ENCODE data around the gene PKDREJ.
"Not testable (repeated sequence)": the region's sequence is repeated elsewhere in the genome, so short reads cannot be mapped to it uniquely, and the experiment has no call there.

The PKDREJ gene, protein sequence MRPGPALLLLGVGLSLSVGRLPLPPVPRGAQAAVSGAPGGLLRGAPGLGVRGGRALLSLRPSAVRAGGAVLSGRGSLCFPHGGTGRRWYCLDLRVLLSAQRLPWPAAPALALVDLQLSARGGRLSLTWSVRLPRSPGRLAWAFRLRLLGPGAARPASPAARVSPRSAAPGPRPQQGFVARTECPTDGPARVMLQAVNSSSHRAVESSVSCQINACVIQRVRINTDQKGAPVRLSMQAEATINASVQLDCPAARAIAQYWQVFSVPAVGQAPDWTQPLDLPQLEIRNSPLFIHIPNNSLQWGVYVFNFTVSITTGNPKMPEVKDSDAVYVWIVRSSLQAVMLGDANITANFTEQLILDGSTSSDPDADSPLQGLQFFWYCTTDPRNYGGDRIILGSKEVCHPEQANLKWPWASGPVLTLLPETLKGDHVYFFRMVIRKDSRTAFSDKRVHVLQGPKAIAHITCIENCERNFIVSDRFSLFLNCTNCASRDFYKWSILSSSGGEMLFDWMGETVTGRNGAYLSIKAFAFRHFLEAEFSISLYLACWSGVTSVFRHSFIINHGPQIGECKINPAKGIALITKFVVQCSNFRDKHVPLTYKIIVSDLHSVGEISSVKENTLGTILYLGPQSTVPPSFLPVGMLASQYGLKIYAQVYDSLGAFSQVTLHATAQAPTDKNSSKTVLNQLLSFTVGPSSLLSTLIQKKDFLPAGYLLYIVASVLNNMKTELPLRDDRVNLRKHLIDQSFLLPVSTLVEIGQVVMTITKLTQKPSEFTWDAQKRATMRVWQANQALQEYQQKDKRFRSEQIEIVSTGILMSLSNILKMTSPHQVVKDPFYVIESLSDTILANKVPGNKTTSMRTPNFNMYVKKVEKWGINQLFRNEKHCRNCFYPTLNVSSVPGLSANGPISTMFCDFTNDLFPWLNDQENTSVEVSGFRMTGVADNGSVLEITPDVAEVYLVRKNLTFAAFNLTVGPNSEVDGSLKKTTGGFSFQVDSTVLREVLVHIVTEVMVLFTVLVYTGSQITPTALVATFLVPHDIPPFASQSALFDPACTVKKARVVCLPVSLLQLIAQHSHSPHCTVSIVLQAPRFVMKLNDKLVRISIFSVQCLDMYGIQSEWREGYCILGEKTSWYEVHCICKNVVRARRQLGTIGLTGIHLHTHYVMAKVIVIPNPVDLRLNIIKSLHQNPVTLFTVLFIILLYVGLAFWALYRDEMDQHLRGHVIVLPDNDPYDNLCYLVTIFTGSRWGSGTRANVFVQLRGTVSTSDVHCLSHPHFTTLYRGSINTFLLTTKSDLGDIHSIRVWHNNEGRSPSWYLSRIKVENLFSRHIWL (N-terminal part only)

GRCh38 chr22:46263216-46263590 lies at the start of gene PKDREJ:
PKDREJ (minus strand) TSS chr22:46263343; CDS start chr22:46263322, 21 bp downstream.
- no peak for DNase-seq (ENCODE audit: low read depth)

- DNase-seq (ENCODE audit: low read depth), result not testable (repeated sequence)
Measured at GRCh38 chr22:46312848-46313247, 49.7 kb upstream of the PKDREJ start.

GRCh38 chr22:46312056-46312455 lies 48.9 kb upstream of the PKDREJ start:
- DNase-seq (ENCODE audit: low read depth), result no peak

DNA sequence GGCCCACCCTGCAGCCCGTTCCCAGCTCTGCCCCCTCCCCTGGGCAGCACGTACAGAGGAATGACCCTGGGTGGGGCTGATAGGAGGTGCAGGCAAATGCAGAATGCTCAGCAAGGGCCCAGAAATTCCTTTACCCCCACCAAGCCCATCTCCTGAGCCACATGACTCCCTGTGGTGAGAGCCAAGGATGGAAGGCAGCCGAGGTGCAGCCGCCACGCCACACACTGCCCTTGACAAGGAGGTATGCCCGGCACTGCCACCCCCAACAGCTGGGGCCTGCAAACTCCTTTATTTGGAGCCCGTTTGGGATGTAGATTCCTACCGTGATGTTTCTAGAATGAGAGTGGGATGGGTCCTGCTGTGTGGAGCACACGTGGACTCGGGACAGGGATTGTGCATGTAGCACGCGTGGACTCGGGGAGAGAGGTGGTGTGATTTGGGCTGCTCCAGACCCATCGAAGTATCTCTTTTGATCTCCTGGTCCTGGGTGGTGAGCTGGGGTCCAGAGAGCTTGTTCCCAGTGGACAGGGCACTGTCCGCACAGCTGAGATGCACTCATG lies 46.5 kb upstream of the PKDREJ start:
- DNase-seq (ENCODE audit: low read depth), result no peak

GRCh38 chr22:46308283-46308988 lies 45.3 kb upstream of the PKDREJ start:
- DNase-seq (ENCODE audit: low read depth), result no peak

- DNase-seq (ENCODE audit: low read depth), result peak; percentile 44
Measured at GRCh38 chr22:46303347-46303965, 40.3 kb upstream of the PKDREJ start.

- DNase-seq (ENCODE audit: low read depth), result no peak
Measured at GRCh38 chr22:46300491-46300890, 37.3 kb upstream of the PKDREJ start.

DNA sequence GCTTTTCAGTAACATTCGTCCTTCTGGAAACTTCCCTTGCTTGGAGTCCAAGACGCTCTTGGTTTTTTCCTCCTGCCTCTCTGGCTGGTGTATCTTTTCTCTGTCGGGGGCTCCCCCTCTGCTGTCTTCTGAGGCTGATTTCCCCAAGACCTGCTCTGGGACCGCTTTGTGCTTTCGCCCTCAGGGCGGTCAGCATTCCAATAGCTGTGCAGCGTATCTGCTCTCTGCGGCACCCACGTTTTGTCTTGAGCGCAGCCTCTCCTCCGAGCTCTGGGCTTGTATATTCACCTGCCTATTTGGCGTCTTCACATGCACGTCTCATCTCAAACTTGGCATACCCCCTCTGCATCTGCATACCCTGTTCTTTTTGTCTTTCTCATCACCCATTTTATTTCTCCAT lies 36.0 kb upstream of the PKDREJ start:
- DNase-seq (ENCODE audit: low read depth), result no peak

DNA sequence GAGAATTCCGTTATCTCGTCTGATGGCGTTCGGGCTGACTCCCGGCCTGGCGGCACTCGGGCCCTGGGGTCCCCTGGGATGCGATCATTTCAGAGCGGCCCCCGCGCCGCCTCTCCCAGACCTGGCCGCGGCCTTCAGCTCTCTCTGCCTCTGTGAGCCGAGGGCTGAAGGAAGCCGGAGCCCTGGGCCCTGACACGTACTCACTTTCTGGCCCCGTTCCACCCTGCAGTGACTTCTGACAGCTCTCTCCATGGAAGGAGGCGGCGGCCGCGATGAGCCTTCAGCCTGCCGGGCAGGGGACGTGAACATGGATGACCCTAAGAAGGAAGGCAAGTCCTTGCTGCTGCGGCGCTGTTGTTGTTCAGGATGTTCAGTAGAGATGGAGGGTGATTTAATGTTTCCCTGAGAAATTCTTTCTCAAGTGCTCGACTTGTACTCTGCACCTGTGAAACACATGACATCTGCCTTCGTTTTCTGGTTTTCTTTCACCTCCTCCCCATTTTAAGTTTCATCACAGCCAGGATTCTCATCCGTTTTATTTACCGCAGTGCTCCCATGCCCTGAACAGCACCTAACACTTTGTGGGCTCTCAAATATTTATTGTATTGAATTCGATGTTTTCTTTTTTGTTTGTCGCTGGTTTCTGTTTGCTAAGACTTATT lies 34.1 kb upstream of the PKDREJ start:
- DNase-seq (ENCODE audit: low read depth), result no peak

DNA sequence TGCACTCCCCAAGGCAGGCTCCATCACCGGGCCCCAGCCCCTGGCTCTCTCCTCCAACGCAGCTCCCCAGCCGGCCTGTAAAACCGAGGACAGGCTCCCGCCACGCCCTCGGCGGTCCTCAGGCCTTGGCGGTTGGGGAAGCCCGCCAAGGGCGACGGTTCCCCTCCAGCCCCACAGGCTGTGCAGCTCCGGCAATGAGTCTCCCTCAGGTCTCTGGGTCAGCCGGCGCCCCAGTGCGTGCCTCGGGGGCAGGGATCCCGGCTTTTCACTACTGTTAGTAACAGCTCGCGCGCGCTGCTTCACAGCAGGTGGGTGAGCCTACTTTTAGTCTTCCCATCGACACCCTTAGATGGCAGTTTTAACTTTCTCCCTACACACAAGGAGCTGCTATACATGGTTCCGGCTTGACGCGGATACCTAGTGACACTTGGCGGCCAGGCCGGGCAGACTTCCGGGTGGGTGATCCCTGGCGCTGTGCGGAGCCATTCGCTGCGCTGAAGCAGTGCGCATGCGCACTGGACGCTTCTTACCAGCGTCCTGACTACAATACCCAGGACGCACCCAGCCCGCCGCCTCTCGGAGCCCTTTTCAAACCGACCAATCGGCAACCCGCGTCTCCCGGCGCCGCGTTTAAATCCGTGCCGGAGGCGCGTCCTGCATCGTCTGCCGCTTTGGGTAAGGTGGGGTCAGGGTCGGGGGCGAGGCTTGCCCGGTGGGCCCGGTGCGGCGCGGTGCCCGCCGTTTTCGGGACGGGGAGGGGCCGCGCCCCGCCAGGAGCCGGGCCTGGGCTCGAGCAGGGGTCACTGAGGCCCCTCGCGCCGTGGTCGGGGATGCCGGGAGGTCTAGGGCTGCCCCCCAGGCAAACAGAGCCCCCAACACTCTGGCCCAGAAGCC lies 33.4 kb upstream of the PKDREJ start, which contains the start of gene GTSE1:
Gene GTSE1, plus strand, starts transcription at position 614 of the 894 bp plus-strand sequence. CDS start 531 bp downstream, outside the sequence.
- DNase-seq (ENCODE audit: low read depth), result peak; percentile 95

GRCh38 chr22:46295277-46295971 lies 32.3 kb upstream of the PKDREJ start:
- no peak for DNase-seq (ENCODE audit: low read depth)

DNA sequence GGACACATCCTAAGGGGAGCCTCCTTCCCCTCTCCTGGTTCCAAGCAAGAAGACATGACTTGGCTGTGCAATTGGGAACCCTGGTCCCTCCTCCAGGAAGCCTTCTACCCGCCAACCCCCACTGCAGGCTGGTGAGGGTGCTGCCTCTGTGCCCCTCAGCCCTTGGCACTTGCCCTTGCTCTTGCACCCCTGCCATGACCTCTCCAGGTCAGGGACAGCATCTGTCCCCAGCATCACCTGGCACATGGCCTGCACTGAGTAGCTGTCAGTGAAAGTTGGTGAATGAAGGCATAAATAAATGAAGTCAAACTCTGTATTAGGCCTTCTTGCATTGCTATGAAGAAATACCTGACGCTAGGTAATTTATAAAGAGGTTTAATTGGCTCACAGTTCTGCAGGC lies 31.6 kb upstream of the PKDREJ start:
- DNase-seq (ENCODE audit: low read depth), result no peak

DNA sequence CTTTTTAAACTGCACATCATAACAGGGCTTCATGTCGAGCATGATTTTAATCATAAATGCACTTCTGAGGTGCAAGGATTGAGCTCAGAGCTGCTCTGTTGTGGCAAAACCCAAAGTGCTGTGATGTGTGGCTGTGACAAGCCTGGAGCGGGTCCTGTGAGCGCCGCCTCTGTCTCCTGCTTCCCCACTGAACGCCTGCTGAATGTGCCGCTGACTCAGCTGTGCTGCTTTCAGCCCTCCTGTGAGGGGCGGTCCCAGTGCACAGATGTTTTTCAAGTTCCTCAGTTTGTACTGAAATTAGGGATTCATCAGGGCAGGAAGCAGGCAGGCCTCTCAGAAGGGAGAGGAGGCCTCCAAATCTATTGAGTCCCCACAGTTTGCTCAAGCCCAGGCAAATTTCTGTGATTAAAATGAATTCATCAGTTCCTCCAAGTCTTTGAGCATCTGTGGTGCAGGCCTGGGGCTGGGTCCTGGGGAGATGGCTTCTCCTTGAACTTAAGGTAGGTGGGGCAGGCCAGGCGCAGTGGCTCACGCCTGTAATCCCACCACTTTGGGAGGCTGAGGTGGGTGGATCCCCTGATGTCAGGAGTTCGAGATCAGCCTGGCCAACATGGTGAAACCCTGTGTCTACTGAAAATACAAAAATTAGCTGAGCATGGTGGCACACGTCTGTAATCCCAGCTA lies 30.6 kb upstream of the PKDREJ start:
- peak; percentile 19 for DNase-seq (ENCODE audit: low read depth)

DNA sequence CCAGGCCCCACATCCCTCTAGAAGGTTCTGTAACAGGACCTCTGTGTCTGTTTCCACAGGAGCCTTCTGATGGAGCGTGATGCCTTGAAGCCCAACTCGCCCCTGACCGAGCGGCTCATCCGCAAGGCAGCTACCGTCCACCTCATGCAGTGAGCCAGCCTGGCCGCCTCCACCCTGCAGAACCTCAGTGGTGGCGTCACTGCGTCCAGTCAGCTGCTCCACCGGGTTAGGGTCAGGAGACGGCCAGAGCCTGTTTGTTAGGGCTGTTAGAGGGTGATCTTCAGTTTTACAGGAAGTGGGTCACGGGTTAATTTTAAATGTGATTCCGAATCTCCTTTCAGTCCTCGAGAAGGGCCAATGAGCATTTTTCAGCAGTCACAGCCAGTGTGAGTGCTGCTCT lies 29.6 kb upstream of the PKDREJ start:
- DNase-seq (ENCODE audit: low read depth), result no peak

- DNase-seq (ENCODE audit: low read depth), result no peak
Measured at GRCh38 chr22:46292173-46292572, 29.0 kb upstream of the PKDREJ start.

- DNase-seq (ENCODE audit: low read depth), result no peak
Measured at GRCh38 chr22:46290843-46291785, 28.0 kb upstream of the PKDREJ start.
